ENCODE data around the gene FBXW8.

Gene FBXW8, protein sequence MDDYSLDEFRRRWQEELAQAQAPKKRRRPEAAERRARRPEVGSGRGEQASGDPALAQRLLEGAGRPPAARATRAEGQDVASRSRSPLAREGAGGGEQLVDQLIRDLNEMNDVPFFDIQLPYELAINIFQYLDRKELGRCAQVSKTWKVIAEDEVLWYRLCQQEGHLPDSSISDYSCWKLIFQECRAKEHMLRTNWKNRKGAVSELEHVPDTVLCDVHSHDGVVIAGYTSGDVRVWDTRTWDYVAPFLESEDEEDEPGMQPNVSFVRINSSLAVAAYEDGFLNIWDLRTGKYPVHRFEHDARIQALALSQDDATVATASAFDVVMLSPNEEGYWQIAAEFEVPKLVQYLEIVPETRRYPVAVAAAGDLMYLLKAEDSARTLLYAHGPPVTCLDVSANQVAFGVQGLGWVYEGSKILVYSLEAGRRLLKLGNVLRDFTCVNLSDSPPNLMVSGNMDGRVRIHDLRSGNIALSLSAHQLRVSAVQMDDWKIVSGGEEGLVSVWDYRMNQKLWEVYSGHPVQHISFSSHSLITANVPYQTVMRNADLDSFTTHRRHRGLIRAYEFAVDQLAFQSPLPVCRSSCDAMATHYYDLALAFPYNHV
- total RNA-seq: 4.3 to 17.8 (median 12.1) reads per million in 17 experiments

DNA sequence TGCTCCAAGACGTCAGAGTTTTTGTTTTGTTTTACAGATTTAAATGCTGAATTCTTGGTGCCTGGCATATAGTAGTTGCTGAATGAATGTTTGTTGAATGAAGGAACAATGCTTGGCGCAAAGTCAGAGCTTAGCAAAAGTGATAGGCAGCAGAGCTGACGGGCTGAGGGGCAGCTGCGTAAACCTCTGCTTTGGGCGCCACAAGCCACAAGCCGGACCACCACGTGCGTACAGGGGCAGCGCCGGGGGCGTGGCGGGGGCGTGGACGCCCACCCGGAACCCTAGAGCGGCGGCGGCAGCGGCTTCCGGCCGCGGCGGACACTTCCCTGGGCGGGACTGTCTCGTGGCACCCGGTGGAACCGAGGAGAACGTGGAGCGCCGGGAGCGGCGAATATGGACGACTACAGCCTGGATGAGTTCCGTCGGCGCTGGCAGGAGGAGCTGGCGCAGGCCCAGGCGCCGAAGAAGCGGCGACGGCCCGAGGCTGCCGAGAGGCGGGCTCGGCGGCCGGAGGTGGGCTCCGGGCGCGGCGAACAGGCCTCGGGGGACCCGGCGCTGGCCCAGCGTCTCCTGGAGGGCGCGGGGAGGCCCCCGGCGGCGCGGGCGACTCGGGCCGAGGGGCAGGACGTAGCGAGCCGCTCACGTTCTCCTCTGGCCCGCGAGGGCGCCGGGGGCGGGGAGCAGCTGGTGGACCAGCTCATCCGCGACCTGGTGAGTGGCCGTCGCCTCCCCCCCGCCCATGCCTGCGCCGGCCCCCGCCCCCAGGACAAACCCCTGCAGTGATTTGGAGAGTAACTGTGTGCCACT lies at the start of gene FBXW8:
Gene FBXW8 (plus strand): TSS at position 306 of the 807 bp plus-strand sequence. CDS start 88 bp downstream, at position 394.
- peak; percentile 67 to 90 (median 80) for DNase-seq

DNA sequence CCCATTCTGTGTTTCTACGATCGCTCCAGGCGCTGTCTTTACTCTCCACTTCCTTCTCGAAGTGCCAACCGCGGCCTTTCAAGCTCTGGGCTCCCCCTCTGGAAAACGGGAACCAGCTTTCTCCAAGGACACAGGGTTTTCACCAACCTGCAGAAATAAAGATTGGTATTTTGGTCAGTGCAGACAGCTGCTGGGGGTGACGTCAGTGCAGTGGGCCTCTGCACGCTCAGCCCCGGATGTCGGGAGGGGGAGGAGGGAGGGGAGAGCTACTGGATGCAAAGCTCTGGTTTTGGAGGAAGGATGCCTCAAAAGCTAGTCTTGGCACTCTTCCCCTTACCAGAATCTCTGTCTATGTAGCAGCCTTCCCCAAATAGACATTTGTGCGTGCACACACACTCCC lies 49.4 kb upstream of the FBXW8 start:
- peak; percentile 70 to 88 (median 84) for DNase-seq

DNA sequence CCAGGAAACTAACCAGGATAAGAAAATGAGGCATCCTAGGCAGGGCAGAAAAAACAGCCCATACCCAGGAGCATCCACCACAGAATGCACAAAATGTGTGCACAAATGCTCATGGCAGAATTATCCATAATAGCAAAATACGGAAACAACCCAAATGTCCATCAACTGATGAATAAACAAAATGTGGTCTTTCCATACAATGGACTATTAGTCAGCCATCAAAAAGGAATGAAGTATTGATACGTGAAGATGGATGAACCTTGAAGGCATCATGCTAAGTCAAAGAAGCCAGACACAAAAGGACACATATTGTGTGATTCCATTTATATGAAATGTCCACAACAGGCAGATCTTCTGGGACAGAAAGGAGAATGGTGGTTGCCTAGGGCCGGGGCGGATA lies 48.6 kb upstream of the FBXW8 start:
- DNase-seq: no peak

DNA sequence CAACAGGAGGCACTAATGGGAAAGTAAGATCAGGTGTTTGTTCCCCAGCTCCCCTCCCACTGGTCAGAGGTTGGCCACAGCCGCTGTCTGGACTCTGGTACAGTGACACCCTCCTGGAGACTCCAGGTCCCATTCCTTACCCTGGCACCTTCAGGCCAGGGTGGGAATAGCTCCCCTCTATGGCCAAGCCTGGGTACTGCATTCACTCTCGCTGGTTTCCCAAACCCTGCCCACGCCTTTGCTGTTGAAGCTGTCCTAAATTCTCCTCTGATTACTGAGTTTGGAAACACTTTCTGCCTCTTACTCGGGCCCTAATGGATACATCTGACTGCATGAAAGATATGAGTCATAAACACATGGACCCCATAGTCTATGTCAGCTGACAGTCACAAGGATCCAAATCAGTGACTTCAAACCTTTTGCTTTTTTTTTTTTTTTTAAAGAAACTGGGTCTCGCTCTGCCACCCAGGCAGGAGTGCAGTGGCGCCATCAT lies 47.4 kb upstream of the FBXW8 start:
- DNase-seq: peak; percentile 61 to 85 (median 72)

DNA sequence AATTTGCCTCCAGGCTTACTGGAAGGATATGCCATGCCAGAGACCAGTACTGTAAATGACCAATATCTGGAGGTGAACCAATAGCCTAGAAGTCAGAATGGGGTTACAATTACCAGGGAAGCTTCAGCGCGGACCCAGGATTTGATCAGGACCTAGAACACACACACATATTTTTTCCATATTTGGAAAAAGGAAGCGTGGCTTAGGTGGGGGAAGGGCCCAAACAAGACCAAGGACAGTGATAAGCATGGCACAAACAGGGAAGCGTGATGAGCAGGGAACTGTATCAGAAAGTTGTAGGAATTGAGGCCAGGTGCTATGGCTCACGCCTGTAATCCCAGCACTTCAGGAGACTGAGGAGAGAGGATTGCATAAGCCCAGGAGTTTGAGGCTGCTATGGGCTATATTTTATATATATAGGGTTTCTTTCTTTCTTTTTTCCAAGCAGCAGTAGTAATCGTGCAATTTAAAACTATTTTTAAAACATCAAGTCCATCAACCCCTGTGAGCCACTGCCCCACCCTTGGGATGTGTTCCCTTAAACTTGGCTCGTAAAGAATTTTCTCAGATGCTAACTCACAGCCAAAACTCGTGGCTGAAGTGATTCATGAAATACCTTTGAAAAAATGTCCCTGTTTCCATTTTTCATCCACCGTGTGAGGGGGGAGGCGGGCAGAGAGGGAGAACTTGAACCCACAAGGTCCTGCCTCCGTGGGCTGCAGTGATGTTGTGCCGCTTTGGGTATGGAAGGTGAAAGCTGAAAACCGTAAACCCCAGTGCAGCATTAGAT lies 46.2 kb upstream of the FBXW8 start:
- peak in 1 of 4 experiments; percentile 19 for DNase-seq

DNA sequence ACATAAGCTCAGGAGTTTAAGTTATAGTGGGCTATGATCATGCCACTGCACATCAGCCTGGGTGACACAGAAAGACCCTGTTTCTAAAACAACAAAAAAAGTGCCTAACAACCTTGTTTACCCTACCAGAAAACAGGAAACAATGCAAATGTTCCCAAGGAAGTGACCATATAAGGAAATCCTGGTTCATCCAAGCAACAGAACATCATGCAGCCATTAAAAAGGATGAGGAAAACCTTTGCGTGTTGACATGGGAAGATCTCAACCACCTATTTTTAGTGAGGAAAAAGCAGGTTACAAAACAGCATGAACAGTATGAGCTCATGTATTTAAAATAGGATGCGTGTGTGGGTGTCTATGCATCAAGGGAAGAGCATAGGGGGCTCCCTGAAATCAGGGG lies 43.2 kb upstream of the FBXW8 start:
- DNase-seq: peak in 2 of 4 experiments; percentile 22 to 37

DNA sequence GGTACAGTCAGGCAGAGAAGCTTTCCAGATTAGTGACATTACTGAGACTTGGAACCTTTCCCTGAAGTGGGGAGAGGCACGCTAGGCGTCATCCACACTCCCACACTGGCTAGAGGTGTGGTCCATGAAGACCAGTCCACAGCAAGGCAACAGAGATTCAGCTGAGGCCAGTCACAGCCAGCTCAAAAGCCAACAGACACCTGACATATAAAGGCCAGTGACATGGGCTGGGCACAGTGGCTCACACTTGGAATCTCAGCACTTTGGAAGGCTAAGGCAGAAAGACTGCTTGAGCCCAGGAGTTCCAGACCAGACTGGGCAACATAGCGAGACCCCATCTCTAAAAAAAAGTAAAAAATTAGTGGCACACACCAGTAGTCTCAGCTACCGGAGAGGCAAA lies 40.4 kb upstream of the FBXW8 start:
- no peak for DNase-seq

DNA sequence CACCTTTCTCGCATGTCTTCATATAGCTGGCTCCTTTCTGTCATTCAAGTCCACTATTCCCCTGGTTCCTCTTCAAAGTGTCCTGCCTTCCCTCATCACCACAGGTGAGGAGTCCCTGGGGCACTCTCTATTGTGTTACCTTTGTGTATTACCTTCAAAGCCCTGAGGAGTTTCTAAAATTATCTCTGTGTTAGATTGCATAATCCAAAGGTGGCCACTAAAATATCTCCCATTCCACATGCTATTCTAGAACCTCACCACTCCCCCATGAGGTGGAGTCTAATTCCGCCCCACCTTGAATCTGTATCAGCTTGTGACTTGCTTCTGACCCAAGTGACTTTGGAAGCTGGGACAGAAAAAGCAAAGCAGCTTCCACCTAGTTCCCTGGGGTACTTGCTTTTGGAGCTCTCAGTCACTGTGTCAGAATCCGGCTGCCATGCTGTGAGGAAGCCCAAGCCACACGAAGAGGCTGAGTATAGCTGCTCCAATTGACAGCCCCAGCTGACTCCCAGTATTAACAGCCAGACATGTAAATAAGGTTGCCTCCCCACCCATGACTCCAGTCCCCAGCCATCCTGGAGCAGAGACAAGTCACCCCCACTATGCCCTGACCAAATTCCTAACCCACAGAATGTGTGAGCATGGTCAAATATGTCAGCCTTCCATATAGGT lies 36.3 kb upstream of the FBXW8 start:
- no peak for DNase-seq

DNA sequence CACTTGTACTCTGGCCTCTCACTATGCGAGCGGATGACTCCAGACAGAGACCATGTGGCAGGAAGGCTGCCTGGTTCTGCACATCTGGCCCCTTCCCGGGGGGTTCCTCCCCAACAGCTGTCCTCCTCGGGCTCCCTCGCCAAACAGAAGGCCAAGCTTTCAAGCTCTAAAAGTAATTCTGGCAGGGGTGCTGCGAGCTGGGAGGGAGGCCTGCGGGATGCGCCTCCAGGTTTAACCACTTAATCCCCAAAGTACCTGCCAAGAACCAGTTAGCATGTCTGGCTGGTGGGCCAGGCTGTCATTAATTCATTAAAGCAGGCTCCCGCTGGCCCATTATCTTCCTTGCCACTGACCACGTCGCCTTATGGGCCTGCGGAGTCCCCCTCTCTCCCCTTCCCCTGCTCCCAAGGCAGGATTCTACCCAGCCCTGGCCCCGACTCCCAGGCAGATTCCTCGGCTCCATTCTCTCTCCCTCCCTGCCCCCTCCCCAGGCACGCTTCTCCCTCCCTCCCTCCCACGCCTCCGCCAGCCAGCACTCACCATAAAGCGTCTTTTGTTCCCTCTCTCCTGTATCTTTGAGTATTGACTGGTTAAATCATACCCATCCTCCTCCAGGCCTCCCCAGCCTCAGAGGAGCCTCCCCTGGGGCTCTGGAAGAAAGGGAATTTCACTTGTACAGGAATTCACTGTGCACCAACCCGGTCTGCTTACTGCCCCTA lies 34.4 kb upstream of the FBXW8 start:
- DNase-seq: no peak

DNA sequence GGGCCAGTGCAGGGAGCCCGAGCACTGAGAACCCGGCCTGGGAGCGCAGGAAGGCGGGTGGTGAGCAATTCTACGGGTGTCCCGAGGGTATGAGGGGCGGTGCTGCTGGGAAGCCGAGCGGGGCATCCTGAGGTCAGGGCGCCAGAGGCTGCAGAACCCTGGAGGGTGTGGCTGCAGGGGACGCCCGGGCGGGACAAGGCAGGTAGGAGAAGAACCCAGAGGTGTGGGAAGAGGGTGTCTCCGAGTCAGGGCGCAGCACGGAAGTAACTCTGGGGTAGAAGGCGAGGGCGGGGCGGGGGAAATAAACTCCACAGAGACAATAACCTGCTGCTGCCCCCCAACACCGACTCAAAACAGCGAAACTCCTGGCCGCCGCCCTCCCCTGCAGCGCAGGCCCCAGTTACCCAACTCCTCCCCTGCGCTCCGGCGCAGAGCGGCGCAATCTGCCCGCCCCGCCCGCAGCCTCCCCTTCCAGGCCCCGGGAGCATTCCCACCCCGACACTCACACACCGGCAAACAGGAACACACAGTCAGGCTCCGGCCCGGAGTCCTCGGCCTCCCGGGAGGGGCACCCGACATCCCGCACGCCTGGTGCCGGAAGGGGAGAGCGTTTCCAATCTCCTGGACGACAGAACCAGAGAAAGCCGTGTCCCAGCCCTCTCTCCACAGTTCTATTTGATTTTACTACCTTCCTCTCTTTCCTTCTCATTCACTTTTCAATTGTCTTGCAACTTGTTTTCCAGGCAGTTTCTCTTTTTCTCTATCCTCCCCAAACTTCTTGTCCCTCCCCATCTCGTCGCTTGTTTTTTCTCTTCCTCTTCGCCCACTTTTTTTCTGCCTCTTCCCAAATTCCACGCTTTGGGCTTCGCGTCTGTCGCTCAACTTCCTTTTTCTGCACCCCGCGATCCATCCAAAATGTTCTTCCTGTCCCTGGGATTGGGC lies 31.9 kb upstream of the FBXW8 start:
- peak; percentile 22 to 62 (median 47) for DNase-seq

DNA sequence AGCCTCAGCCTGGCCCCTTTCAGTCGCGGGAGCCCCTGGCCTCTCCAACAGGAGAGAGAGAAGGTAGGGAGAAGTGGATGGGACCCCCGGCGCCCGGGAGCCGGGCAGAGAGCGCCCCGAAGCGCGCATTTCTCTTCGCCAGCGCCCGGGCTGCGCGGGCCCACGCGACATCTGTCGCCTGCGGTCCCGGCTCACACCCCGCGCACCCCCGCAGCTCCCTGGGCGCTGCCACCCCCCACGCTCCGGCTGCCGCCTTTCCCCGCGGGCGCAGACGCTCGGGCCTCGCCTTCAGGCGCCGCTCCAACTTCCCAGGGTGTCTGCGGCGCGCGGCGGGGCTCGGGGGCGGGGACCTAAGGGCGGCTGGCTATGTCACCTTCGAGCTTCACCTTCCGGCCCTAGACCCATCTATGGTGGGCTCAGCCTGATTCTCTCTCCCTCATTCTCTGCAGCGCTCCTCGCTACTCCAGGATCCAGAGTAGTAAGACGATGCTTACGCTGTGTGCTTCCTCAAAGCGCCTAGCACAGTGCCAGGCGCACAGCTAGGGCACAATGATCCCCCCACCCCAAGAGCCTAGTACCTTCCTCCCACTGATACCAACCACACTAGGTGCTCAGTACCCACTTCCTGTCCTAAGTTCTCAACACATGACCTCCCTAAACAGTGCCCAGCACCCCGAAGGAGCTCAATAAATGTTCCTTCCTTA lies 31.1 kb upstream of the FBXW8 start:
- peak in 2 of 4 experiments; percentile 27 to 48 for DNase-seq

DNA sequence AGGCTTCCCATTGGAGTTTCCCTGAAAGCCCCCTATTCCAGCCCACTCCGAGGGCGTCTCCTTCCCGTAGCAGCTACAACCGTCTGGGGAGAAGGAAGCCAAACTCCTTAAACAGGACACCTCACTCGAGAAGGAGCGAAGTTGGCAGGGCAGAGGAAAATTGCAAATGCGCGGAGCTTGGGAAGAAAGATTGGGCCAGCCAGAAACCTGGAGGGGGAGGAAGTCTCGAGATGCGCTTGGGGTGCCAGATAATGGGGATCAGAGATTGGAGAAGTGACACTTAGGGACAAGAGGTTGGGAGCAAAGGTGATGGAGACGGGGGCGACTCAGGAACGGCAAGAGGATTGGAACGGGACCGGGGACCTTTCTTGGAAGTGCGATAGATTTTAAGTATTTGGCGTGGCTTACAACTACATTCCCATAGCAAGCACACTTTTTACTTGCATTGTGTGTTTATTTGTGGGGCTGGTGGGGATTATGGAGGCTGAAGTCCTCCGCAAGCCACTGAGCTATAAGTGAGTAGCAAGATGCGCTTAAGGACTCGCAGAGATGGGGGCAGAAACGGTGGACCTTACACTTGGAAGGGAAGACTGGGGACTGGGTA lies 30.4 kb upstream of the FBXW8 start:
- DNase-seq: peak in 1 of 4 experiments; percentile 3

DNA sequence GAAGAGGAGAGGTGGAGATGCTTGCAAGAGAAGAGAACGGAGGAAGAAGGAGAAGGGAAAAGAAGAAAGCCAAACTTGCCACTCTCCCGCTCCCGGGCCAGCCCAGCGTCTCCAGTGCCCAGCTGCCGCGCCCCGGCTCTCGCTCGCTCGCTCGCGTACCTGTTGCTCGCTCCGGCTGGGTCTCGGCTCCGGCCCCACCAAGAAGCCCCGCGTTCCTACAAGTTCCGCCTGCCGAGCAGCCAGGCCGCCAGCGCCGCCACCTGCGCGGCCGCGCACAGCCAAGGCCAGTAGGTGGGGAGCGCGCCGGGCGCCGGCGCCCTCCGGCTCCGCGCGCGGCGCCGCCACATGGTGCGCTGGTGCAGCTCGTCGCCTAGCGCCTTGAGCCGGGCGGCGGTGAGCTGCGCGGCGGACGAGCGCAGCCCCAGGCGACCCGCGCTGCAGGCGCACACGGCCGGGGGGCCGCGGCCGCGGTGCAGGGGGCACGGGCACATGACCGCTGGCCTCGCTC lies 29.9 kb upstream of the FBXW8 start:
- DNase-seq: peak in 3 of 4 experiments; percentile 24 to 68 (median 54)

DNA sequence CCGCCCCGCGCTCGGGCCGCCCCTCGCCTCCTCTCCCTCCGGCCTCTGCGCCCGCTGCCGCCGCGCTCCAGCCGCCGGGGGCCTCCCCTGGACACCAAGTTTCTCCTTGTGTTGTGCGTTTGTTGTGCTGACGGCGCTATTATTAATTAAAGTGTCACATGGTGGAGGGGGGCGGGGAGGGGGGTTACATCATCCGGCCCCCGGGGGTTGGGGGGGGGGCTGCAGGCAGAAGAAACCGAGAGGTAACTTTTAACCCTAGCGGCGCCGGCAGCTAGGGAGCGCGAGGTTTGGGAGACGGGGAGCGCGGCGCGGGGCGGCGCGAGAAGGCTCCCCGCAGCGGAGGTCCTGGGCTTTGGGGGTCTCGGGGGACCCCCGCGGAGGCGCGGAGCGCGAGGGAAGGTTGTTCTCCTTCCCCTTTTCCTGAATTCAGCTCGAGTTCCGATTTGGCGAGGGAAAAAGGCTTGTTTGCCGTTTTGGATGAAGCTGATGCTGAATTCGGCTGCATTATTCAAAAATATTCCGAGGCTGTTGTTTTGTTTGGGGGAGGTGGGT lies 29.3 kb upstream of the FBXW8 start, which contains the start of gene HRK:
Gene HRK (minus strand): TSS at position 117 of the 552 bp plus-strand sequence. CDS start 134 bp downstream, outside the sequence.
- DNase-seq: peak in 1 of 4 experiments; percentile 23

DNA sequence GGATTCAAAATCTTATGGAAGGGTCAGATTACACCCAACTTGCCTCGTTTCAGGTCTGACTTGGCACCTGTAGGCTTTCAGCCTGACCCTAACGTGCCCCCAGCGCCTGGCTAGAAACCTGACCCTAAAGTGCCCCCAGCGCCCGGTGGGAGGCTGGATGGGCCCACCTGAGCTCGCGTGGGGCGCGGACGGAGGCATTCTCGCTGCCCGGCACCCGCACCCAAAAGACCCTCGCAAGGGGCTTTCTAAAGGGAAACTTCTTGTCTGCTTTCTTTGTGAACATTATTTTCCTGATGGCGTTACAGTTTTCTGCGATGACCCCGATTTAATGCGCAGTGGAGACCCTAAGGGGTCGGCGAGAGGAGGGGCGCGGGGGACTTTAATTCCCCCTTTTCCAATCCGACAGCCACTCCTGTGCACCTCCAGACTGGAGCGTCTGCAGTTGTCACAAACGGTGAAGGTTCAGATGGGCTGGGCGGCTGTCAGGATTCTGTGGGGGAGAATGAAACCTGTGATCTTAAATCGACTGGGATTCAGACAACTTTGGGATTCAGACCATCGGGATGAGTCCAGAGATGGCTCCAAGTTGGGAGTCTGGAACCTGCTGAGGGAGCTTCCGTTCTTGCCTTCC lies 28.8 kb upstream of the FBXW8 start:
- no peak for DNase-seq

DNA sequence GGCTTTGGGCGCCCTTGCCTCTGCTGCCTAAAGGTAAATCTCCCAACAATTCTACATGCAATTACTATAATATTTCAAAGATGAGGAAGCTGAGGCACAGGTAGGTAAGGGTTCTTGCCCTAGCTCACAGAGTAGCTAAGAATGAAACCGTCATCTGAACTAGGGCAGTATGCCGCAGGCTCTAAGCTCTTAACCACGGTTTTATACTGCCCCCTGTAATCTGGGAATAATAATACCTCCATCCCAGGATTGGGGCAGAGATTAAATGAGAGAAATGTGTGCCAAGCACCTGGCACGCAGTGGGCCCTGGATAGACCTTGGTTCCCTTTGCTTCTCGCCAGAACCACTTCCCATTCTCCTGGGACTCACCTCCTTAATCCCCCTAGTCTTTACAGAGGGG lies 28.0 kb upstream of the FBXW8 start:
- DNase-seq: peak in 1 of 4 experiments; percentile 12

DNA sequence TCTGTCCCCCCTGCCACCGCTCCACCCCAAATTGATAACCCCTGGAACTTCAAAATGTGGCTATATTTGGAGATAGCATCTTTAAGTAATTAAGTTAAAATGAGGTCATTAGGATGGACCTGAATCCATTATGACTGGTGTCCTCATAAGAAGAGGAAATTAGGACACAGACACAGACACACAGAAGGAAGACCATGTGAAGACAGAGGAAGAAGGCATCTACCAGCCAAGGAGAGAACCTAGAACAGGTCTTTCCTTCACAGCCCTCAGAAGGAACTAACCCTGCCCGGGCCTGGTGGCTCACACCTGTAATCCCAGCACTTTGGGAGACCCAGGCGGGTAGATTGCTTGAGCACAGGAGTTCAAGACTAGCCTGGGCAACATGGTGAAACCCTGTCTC lies 25.9 kb upstream of the FBXW8 start:
- DNase-seq: peak in 3 of 4 experiments; percentile 9 to 43 (median 28)
